NT2/D1 (cell line): ENCODE measurements around the gene DISC1.

Experiments
- YY1 ChIP-seq: IDR thresholded peaks from 2 replicates; pipeline ENCODE4 v1.6.1; 2011; ENCODE audit not compliant: insufficient read length, insufficient read depth
- ZNF274 ChIP-seq: IDR thresholded peaks from 2 replicates; pipeline ENCODE4 v1.6.1; 2011; ENCODE audit warnings: mild to moderate bottlenecking, low read depth, low read length

DNA sequence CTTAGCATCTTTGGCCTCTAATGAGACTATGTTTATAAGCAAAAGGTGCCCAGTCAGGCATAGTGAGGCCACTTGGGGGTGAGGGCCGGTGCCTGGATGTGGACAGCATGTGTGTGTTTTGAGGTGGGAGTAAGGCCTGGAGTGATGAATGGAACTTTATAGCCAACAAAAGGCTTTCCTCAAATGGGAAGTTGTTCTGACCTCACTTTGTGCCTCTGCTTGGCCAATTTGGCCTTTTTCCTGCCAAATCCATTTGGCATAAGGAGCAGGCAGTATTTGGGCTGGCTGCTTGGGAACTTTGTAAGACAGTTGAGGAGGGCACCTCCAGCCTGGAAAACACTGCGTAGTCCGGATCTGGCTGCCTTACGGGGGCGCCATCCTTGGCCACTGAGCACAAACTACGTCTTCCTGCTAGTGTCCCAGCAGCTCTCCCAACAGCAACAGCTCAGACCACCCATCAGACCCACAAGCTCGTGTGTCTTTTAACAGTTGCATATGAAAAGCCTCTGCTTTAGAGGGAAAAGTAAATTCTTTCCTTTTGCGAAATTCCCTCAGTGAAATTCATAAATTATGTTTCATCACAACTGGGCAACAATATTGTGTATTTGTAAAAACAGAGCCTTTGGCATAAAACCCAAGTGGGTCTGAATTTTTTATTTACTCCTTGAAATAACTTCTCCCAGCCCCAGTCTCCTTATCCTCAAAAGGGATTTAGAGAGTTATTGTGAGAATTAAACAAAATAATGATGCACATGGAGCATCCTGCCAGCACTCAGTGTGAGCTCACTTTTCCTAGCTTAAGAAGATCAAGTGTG lies 322.9 kb downstream of the DISC1 start:
- no peak for TF ChIP-seq YY1
- no peak for TF ChIP-seq ZNF274
